ENCODE results near the gene C1QTNF1.

The C1QTNF1 gene

GRCh38 chr17:79089720-79090442, 65.9 kb downstream of the C1QTNF1 start:
- H3K4me3 ChIP-seq (ENCODE audit: low read depth, low read length): no peak overlapping the region
- in situ Hi-C loops (cut with HindIII; ENCODE audit: low sequenced_read_pairs): no loop called here
- no peak for DNase-seq (ENCODE audit: low read depth, low spot score)
- TF ChIP-seq, protein P1, sequence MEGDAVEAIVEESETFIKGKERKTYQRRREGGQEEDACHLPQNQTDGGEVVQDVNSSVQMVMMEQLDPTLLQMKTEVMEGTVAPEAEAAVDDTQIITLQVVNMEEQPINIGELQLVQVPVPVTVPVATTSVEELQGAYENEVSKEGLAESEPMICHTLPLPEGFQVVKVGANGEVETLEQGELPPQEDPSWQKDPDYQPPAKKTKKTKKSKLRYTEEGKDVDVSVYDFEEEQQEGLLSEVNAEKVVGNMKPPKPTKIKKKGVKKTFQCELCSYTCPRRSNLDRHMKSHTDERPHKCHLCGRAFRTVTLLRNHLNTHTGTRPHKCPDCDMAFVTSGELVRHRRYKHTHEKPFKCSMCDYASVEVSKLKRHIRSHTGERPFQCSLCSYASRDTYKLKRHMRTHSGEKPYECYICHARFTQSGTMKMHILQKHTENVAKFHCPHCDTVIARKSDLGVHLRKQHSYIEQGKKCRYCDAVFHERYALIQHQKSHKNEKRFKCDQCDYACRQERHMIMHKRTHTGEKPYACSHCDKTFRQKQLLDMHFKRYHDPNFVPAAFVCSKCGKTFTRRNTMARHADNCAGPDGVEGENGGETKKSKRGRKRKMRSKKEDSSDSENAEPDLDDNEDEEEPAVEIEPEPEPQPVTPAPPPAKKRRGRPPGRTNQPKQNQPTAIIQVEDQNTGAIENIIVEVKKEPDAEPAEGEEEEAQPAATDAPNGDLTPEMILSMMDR (IDR thresholded peaks at IDR 0.05; ENCODE audit: low read depth, low read length): no peak

DNA sequence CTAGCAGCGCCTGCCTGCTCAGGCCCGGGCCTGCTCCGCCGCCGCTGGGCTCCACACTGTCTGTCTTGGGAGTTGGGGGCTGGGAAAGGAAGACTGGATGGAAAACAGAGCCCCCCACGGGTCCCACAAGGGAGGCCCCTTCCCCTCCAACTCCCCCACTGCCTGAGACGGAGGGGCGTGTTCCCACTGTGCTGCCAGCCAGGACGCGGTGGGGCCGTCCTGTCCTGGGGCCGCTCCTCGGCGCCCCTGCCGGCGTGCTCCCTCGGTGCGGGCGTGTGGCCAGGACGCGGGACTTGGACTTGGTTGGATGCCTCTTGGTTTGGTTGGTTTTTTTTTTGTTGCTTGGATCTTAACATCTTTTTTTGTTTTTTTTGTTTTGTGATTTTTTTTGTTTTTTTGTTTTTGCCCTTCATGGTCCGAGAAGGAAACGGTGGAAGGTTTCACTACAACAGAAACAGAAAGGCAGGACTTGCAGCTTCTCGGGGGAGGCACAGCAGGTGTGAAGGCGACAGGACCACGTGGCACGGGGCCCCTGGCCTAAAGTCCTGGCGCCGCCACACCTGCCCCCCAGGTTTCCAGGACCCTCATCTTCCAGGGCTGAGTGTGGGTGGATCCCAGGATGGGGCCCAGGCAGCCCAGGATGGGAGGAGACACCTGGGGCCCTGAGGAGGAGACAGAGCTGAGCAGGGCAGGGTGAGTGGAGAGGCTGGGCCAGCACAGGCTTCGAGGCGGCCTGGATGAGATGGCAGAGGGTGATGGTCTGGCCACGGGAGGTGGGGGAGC, 66.7 kb downstream of the C1QTNF1 start:
- H3K4me3 ChIP-seq (ENCODE audit: low read depth, low read length): no peak overlapping the region
- in situ Hi-C loops (cut with HindIII; ENCODE audit: low sequenced_read_pairs): no loop called here
- no peak for DNase-seq (ENCODE audit: low read depth, low spot score)
- TF ChIP-seq, protein P1 (IDR thresholded peaks at IDR 0.05; ENCODE audit: low read depth, low read length): peak; percentile 45

DNA sequence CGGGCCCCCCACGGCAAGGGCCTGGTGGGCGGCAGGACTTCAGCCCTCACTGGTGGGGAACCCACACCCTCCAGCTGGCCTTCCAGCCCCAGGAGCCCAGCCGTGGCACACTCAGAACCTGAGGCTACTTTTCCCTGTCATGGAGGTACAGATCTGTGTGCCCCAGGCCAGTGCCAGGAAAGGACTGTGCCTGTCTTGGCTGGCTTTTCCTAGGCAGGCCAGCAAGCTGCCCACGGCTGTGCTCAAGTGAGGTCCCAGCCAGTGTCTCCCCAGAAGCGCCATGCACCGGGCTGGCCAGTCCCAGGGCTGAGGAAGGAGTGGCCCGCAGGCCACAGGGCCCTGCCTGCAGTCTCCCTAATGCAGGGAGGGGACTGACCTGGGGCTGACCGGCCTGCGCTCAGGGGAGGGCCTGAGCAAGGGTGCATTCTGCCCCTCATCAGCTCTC, 67.3 kb downstream of the C1QTNF1 start:
- TF ChIP-seq, protein P1 (IDR thresholded peaks at IDR 0.05; ENCODE audit: low read depth, low read length): no peak
- H3K4me3 ChIP-seq (ENCODE audit: low read depth, low read length): no peak overlapping the region
- DNase-seq (ENCODE audit: low read depth, low spot score): no peak
- in situ Hi-C loops (cut with HindIII; ENCODE audit: low sequenced_read_pairs): no loop called here

DNA sequence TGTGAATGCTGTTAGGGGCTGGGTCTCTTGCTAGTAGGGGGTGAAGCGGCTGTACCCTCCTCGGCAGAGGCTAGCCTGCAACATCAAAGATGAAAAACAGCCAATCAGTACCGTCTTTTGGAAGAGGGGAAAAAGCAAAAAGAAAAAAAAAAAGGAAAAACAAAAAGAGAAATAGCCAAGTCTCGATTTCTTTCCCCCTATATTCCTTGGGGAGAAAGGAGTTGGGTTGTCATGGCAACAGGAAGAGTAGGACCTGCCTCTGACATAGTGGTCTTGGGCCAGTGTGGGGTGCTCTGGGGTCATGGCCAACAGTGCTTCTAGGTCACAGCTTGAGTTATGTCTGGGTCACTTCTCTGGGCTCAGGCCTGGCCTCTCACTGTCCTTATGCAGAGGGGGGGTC, 68.6 kb downstream of the C1QTNF1 start:
- in situ Hi-C loops (cut with HindIII; ENCODE audit: low sequenced_read_pairs): no loop called here
- DNase-seq (ENCODE audit: low read depth, low spot score): no peak
- H3K4me3 ChIP-seq (ENCODE audit: low read depth, low read length): no peak overlapping the region
- TF ChIP-seq, protein P1 (IDR thresholded peaks at IDR 0.05; ENCODE audit: low read depth, low read length): no peak

GRCh38 chr17:79093270-79093669, 69.3 kb downstream of the C1QTNF1 start:
- H3K4me3 ChIP-seq (ENCODE audit: low read depth, low read length): no peak overlapping the region
- DNase-seq (ENCODE audit: low read depth, low spot score): no peak
- in situ Hi-C loops (cut with HindIII; ENCODE audit: low sequenced_read_pairs): no loop called here
- TF ChIP-seq, protein P1 (IDR thresholded peaks at IDR 0.05; ENCODE audit: low read depth, low read length): no peak

GRCh38 chr17:79094261-79094660, 70.3 kb downstream of the C1QTNF1 start:
- in situ Hi-C loops (cut with HindIII; ENCODE audit: low sequenced_read_pairs): no loop called here
- DNase-seq (ENCODE audit: low read depth, low spot score): no peak
- no peak overlapping the region for H3K4me3 ChIP-seq (ENCODE audit: low read depth, low read length)
- TF ChIP-seq, protein P1 (IDR thresholded peaks at IDR 0.05; ENCODE audit: low read depth, low read length): no peak
